Measurements from ENCODE around the gene TENM3.

GRCh38 chr4:182648766-182649165 is 405.6 kb downstream of the TENM3 start:
- TF ChIP-seq FOXM1 (IDR thresholded peaks at IDR 0.05; ENCODE audit: low read depth) (no peak), CTCF (IDR thresholded peaks at IDR 0.05) (no peak), REST (IDR thresholded peaks at IDR 0.05; ENCODE audit: low read depth, low read length) (no peak), SMC3 (IDR thresholded peaks at IDR 0.05; ENCODE audit: low read depth, low read length) (no peak), POLR2AphosphoS5 (IDR thresholded peaks at IDR 0.05; ENCODE audit: low read depth, low read length) (no peak), YY1 (IDR thresholded peaks at IDR 0.05; ENCODE audit: low read depth) (no peak), NRF1 (IDR thresholded peaks at IDR 0.05; ENCODE audit: low read depth, low read length) (no peak), RAD21 (IDR thresholded peaks at IDR 0.05; ENCODE audit: low read length) (no peak), GABPA (IDR thresholded peaks at IDR 0.05; ENCODE audit: low read depth) (no peak), TEAD4 (IDR thresholded peaks at IDR 0.05; ENCODE audit: borderline replicate concordance, insufficient read depth) (no peak), MEF2A (IDR thresholded peaks at IDR 0.05; ENCODE audit: borderline replicate concordance, low read depth) (no peak), CHD2 (IDR thresholded peaks at IDR 0.05; ENCODE audit: low read length, partially characterized antibody) (no peak), RCOR1 (IDR thresholded peaks at IDR 0.05; ENCODE audit: low read length) (no peak)
